Neuronal stem cell (in vitro differentiated cells): ENCODE measurements around the gene ABCB9. TPM values are rescaled to one million over a fixed set of nuclear protein-coding genes. Genes with fewer than 3 reads are reported as not detected.
"Not testable (repeated sequence)": the region's sequence is repeated elsewhere in the genome, so short reads cannot be mapped to it uniquely, and the experiment has no call there.

ENCODE experiments used
- DNase-seq: peaks from one replicate; pipeline ENCODE4 v3.0.0-alpha.2; 2013; ENCODE audit warnings: low spot score
- H2AFZ ChIP-seq: one replicate; pipeline ENCODE4 v1.6.1; 2013; ENCODE audit warnings: mild to moderate bottlenecking, low read length, inconsistent platforms
- H2AK5ac ChIP-seq: 2 replicates; pipeline ENCODE4 v1.6.1; 2013; ENCODE audit warnings: low read depth, mild to moderate bottlenecking, inconsistent platforms, low read length, moderate library complexity, mixed read lengths
- H2BK120ac ChIP-seq: 2 replicates; pipeline ENCODE4 v1.6.1; 2013; ENCODE audit warnings: low read depth, mild to moderate bottlenecking, inconsistent platforms, low read length, moderate library complexity, mixed read lengths
- H2BK12ac ChIP-seq: one replicate; pipeline ENCODE4 v1.6.1; 2013; ENCODE audit warnings: low read length, inconsistent platforms
- H2BK15ac ChIP-seq: 2 replicates; pipeline ENCODE4 v1.6.1; 2013; ENCODE audit warnings: mild to moderate bottlenecking, low read length, inconsistent platforms, mixed read lengths
- H2BK5ac ChIP-seq: one replicate; pipeline ENCODE4 v1.6.1; 2013; ENCODE audit warnings: inconsistent platforms, mild to moderate bottlenecking, low read length, moderate library complexity
- H3K14ac ChIP-seq: one replicate; pipeline ENCODE4 v1.6.1; 2013; ENCODE audit warnings: low read length, inconsistent platforms
- H3K18ac ChIP-seq: 2 replicates; pipeline ENCODE4 v1.6.1; 2013; ENCODE audit warnings: low read length, inconsistent platforms
- H3K23ac ChIP-seq: 2 replicates; pipeline ENCODE4 v1.6.1; 2013; ENCODE audit warnings: low read depth, mild to moderate bottlenecking, mixed read lengths, low read length, inconsistent platforms; ENCODE audit not compliant: poor library complexity
- H3K27ac ChIP-seq: replicated peaks from 3 replicates; pipeline ENCODE4 v1.5.1; 2013; ENCODE audit warnings: low read length, inconsistent platforms
- H3K27me3 ChIP-seq, 3 experiments: 2 replicates each; pipeline ENCODE4 v1.6.1; 2013; ENCODE audit warnings: low read length in 3 of 3, mild to moderate bottlenecking in 2 of 3, inconsistent platforms in 1 of 3, low read depth in 1 of 3, mixed read lengths in 1 of 3, moderate library complexity in 1 of 3; ENCODE audit not compliant: control insufficient read depth in 3 of 3, insufficient read depth in 3 of 3
- H3K36me3 ChIP-seq, 2 donors: replicated peaks in 1 of 2; 2 replicates each; pipeline ENCODE4 v1.6.1; 2013; ENCODE audit warnings: low read length in 2 of 2; ENCODE audit not compliant: control insufficient read depth in 2 of 2, insufficient read depth in 2 of 2
- H3K4ac ChIP-seq: 2 replicates; pipeline ENCODE4 v1.6.1; 2013; ENCODE audit warnings: inconsistent platforms, mild to moderate bottlenecking, low read length, moderate library complexity
- H3K4me1 ChIP-seq, 2 donors: 1 replicate in 1 of 2; 2 replicates in 1 of 2; pipeline ENCODE4 v1.6.1; 2013; ENCODE audit warnings: low read length in 2 of 2, low read depth in 1 of 2; ENCODE audit not compliant: control insufficient read depth in 2 of 2, insufficient read depth in 1 of 2
- H3K4me2 ChIP-seq: one replicate; pipeline ENCODE4 v1.6.1; 2013; ENCODE audit warnings: mild to moderate bottlenecking, low read length, inconsistent platforms; ENCODE audit not compliant: insufficient read depth, poor library complexity, severe bottlenecking
- H3K4me3 ChIP-seq, 2 donors: 2 replicates each; pipeline ENCODE4 v1.5.1; 2013; ENCODE audit warnings: low read length in 2 of 2, mild to moderate bottlenecking in 2 of 2, inconsistent platforms in 1 of 2, moderate library complexity in 1 of 2
- H3K79me1 ChIP-seq: one replicate; pipeline ENCODE4 v1.6.1; 2013; ENCODE audit warnings: low read depth, mild to moderate bottlenecking, inconsistent platforms, low read length, moderate library complexity
- H3K9ac ChIP-seq: one replicate; pipeline ENCODE4 v1.6.1; 2013; ENCODE audit warnings: mild to moderate bottlenecking, low read depth, low read length, inconsistent platforms; ENCODE audit not compliant: poor library complexity
- H3K9me3 ChIP-seq, 2 donors: replicated peaks in 1 of 2; 2 replicates each; pipeline versions ENCODE3 to v1.6.1; 2013; ENCODE audit warnings: low read length in 2 of 2, mild to moderate bottlenecking in 2 of 2, inconsistent platforms in 1 of 2, low read depth in 1 of 2, mixed read lengths in 1 of 2, moderate library complexity in 1 of 2; ENCODE audit not compliant: control insufficient read depth in 2 of 2, insufficient read depth in 1 of 2
- H4K8ac ChIP-seq: one replicate; pipeline ENCODE4 v1.6.1; 2013; ENCODE audit warnings: low read depth, mild to moderate bottlenecking, inconsistent platforms, low read length, moderate library complexity
- H4K91ac ChIP-seq: one replicate; pipeline ENCODE4 v1.6.1; 2013; ENCODE audit warnings: low read length, low read depth, mild to moderate bottlenecking, inconsistent platforms; ENCODE audit not compliant: poor library complexity
- WGBS, 2 donors: extraction: QIAGEN DNeasy Blood & Tissue Kit; methylation state at CpG; one replicate each; pipeline ENCODE4 v1.1.7; 2013; ENCODE audit warnings: missing lambda C conversion rate in 2 of 2, mixed read lengths in 1 of 2; ENCODE audit not compliant: insufficient read length in 2 of 2, insufficient replicate concordance in 1 of 2; ENCODE audit errors: extremely low coverage in 2 of 2; 5-methylcytosine and 5-hydroxymethylcytosine counted together
- polyA plus RNA-seq, 2 experiments: library from polyadenylated mRNA; stranded (reverse); fragments of 200-250 nt; gene quantifications; one replicate each; pipeline ENCODE4 v1.2.3, GENCODE V29; 2013

ABCB9 gene
- polyA plus RNA-seq (2013, experiment 1 of 2), result 2.0 TPM
- polyA plus RNA-seq (2013, experiment 2 of 2), result 1.5 TPM

GRCh38 chr12:122965851-122966742 lies at the start of gene ABCB9:
TSS of gene ABCB9 (minus strand) at chr12:122966463. CDS start at chr12:122960235, 6,228 bp downstream.
- Histone ChIP-seq H3K9ac (peak within 1 kb of the TSS; percentile 78), H3K27me3 (no peaks in the 10 kb centered on the region), H2BK120ac (no peak within 1 kb of the TSS), H3K4me3 (peak within 1 kb of the TSS; percentile 71 to 86), H3K14ac (no peak within 1 kb of the TSS), H3K79me1 (peaks cover 3% of the 10 kb centered on the region), H4K8ac (no peak within 1 kb of the TSS), H3K4me1 (peaks cover 13 to 15% of the 10 kb centered on the region in 2 donors), H2BK12ac (no peak within 1 kb of the TSS), H3K23ac (peak within 1 kb of the TSS; percentile 94), H2AFZ (peak within 1 kb of the TSS; percentile 87), H2BK15ac (no peak within 1 kb of the TSS), H2AK5ac (peak within 1 kb of the TSS; percentile 57), H3K4me2 (peak within 1 kb of the TSS; percentile 100), H4K91ac (no peak within 1 kb of the TSS), H3K4ac (no peak within 1 kb of the TSS), H2BK5ac (peak within 1 kb of the TSS; percentile 70), H3K18ac (peak within 1 kb of the TSS; percentile 91), H3K27ac (no peak within 1 kb of the TSS), H3K36me3 (no peaks in the 10 kb centered on the region), H3K9me3 (no peaks in the 10 kb centered on the region)
- DNase-seq, result peak; percentile 91
- WGBS, 2 donors, result no CpG with 5 or more reads among the region's 55 CpGs

- H3K4me2 ChIP-seq, H3K4me1 ChIP-seq, H2AK5ac ChIP-seq, DNase-seq, H2BK5ac ChIP-seq, H3K36me3 ChIP-seq, H3K9ac ChIP-seq, H3K4ac ChIP-seq, H3K4me3 ChIP-seq, H4K91ac ChIP-seq, H3K79me1 ChIP-seq, H3K27ac ChIP-seq, H3K9me3 ChIP-seq, H3K18ac ChIP-seq, H3K14ac ChIP-seq, H3K27me3 ChIP-seq, H2BK120ac ChIP-seq, H2BK15ac ChIP-seq, H2AFZ ChIP-seq, H4K8ac ChIP-seq, H3K23ac ChIP-seq, H2BK12ac ChIP-seq: not testable (repeated sequence)
- no CpG with 5 or more reads among the region's 4 CpGs for WGBS, 2 donors
Observed at GRCh38 chr12:123014473-123014872, 48.2 kb upstream of the ABCB9 start.

- no peak overlapping the region for H4K8ac ChIP-seq
- no peak overlapping the region for H2AFZ ChIP-seq
- H3K27me3 ChIP-seq, result no peaks in the 10 kb centered on the region
- H3K36me3 ChIP-seq, result no peaks in the 10 kb centered on the region
- no peak overlapping the region for H2BK120ac ChIP-seq
- no peak overlapping the region for H3K4me2 ChIP-seq
- H4K91ac ChIP-seq, result no peak overlapping the region
- no peak overlapping the region for H2BK15ac ChIP-seq
- no peaks in the 10 kb centered on the region for H3K9me3 ChIP-seq
- no peak overlapping the region for H3K27ac ChIP-seq
- H3K23ac ChIP-seq, result peak overlapping the region; percentile 46
- peak overlapping the region; percentile 27 for H2AK5ac ChIP-seq
- H3K79me1 ChIP-seq, result no peaks in the 10 kb centered on the region
- no peak overlapping the region for H3K4ac ChIP-seq
- no peak overlapping the region for H3K14ac ChIP-seq
- no peak overlapping the region for H3K18ac ChIP-seq
- no peak overlapping the region for H2BK5ac ChIP-seq
- no peak overlapping the region for H3K4me3 ChIP-seq
- no peaks in the 10 kb centered on the region for H3K4me1 ChIP-seq
- no CpG with 5 or more reads among the region's 19 CpGs for WGBS, 2 donors
- no peak overlapping the region for H2BK12ac ChIP-seq
- no peak overlapping the region for H3K9ac ChIP-seq
- DNase-seq, result no peak
Observed at GRCh38 chr12:123013185-123014095, 47.2 kb upstream of the ABCB9 start.

GRCh38 chr12:123011701-123012100 lies 45.4 kb upstream of the ABCB9 start:
- no CpG with 5 or more reads among the region's 6 CpGs for WGBS, 2 donors
- H3K79me1 ChIP-seq, result no peaks in the 10 kb centered on the region
- H3K9ac ChIP-seq, result no peak overlapping the region
- H3K4me1 ChIP-seq, result no peaks in the 10 kb centered on the region
- no peak overlapping the region for H3K4ac ChIP-seq
- H3K4me2 ChIP-seq, result no peak overlapping the region
- H2AFZ ChIP-seq, result no peak overlapping the region
- peak overlapping the region; percentile 77 for H3K18ac ChIP-seq
- no peak overlapping the region for H2BK5ac ChIP-seq
- H3K14ac ChIP-seq, result no peak overlapping the region
- no peak overlapping the region for H2BK12ac ChIP-seq
- H3K36me3 ChIP-seq, result no peaks in the 10 kb centered on the region
- no peak overlapping the region for H3K23ac ChIP-seq
- H3K27me3 ChIP-seq, result no peaks in the 10 kb centered on the region
- H2BK120ac ChIP-seq, result no peak overlapping the region
- H3K4me3 ChIP-seq, result no peak overlapping the region
- no peak overlapping the region for H4K8ac ChIP-seq
- no peak overlapping the region for H2BK15ac ChIP-seq
- no peak overlapping the region for H3K27ac ChIP-seq
- no peak for DNase-seq
- no peak overlapping the region for H4K91ac ChIP-seq
- H3K9me3 ChIP-seq, result no peaks in the 10 kb centered on the region
- H2AK5ac ChIP-seq, result no peak overlapping the region
